Loucy (cell line): ENCODE results near the gene ANAPC2.
A peak's percentile ranks its signal among the peaks of the same experiment; 100 is the strongest.

ENCODE experiments used
- H2AFZ ChIP-seq: fragments of 200-600 bp; sonication (generic); 2 replicates; pipeline ENCODE4 v1.6.0; 2016; ENCODE audit warnings: antibody characterized with exemption, mild to moderate bottlenecking, low read length, moderate library complexity
- H3F3A ChIP-seq: fragments of 200-600 bp; 2 replicates; pipeline ENCODE4 v1.6.0; 2016; ENCODE audit warnings: antibody characterized with exemption, low read depth, mild to moderate bottlenecking
- H3K27me3 ChIP-seq: fragments of 200-600 bp; sonication (generic); 2 replicates; pipeline ENCODE4 v1.6.1; 2014; ENCODE audit warnings: low read length, mild to moderate bottlenecking; ENCODE audit not compliant: insufficient read depth, poor library complexity, severe bottlenecking
- H3K36me3 ChIP-seq: fragments of 200-600 bp; sonication (generic); 2 replicates; pipeline ENCODE4 v1.6.1; 2016; ENCODE audit warnings: low read length; ENCODE audit not compliant: insufficient read depth
- H3K4me1 ChIP-seq: fragments of 200-600 bp; sonication (generic); 2 replicates; pipeline ENCODE4 v1.5.1; 2014; ENCODE audit warnings: low read length, mild to moderate bottlenecking; ENCODE audit not compliant: insufficient read depth, poor library complexity, severe bottlenecking
- H3K4me2 ChIP-seq: fragments of 200-600 bp; sonication (generic); 2 replicates; pipeline ENCODE4 v1.6.0; 2014; ENCODE audit warnings: antibody characterized with exemption, low read length, low read depth, mild to moderate bottlenecking; ENCODE audit not compliant: poor library complexity, severe bottlenecking
- H3K4me3 ChIP-seq: fragments of 200-600 bp; sonication (generic); 2 replicates; pipeline ENCODE4 v1.5.1; 2014; ENCODE audit warnings: low read length, mild to moderate bottlenecking, mixed read lengths; ENCODE audit not compliant: poor library complexity, severe bottlenecking
- H3K79me2 ChIP-seq: fragments of 200-600 bp; sonication (generic); 2 replicates; pipeline ENCODE4 v1.6.1; 2014; ENCODE audit warnings: low read length; ENCODE audit not compliant: insufficient read depth
- H3K9ac ChIP-seq: fragments of 200-600 bp; sonication (generic); 2 replicates; pipeline ENCODE4 v1.6.0; 2014; ENCODE audit warnings: mild to moderate bottlenecking, low read depth, low read length, moderate library complexity; ENCODE audit not compliant: poor library complexity, severe bottlenecking
- H3K9me2 ChIP-seq: fragments of 200-600 bp; sonication (generic); replicated peaks from 2 replicates; pipeline ENCODE4 v1.6.1; 2016; ENCODE audit warnings: low read depth, low read length, mixed read lengths
- H3K9me3 ChIP-seq: fragments of 200-600 bp; sonication (generic); 2 replicates; pipeline ENCODE4 v1.6.1; 2014; ENCODE audit warnings: mild to moderate bottlenecking, antibody characterized with exemption, low read length, low read depth; ENCODE audit not compliant: insufficient read depth
- H4K20me1 ChIP-seq: fragments of 200-600 bp; sonication (generic); 2 replicates; pipeline ENCODE4 v1.6.0; 2014; ENCODE audit warnings: antibody characterized with exemption, low read length, mild to moderate bottlenecking; ENCODE audit not compliant: insufficient read depth, poor library complexity, severe bottlenecking
- EZH2phosphoT487 ChIP-seq: fragments of 200-600 bp; IDR thresholded peaks from 2 replicates; pipeline ENCODE4 v1.6.1; 2018; ENCODE audit warnings: antibody characterized with exemption, mild to moderate bottlenecking, moderate library complexity, borderline replicate concordance
- TF ChIP-seq, protein P1 (sequence below): fragments of 200-600 bp; sonication (generic); conservative IDR thresholded peaks from 2 replicates; pipeline ENCODE4 v1.5.1; 2014; ENCODE audit warnings: mild to moderate bottlenecking, antibody characterized with exemption, low read length

The ANAPC2 gene

GRCh38 chr9:137227853-137228505 lies 39.6 kb upstream of the ANAPC2 start:
- Histone ChIP-seq H3K27me3 (no peaks in the 10 kb centered on the region), H3K9me3 (no peaks in the 10 kb centered on the region), H2AFZ (no peak overlapping the region), H3K9ac (no peak overlapping the region), H3K4me3 (no peak overlapping the region), H4K20me1 (no peaks in the 10 kb centered on the region), H3K79me2 (no peaks in the 10 kb centered on the region), H3K4me2 (no peak overlapping the region), H3F3A (no peaks in the 10 kb centered on the region), H3K4me1 (peaks cover 16% of the 10 kb centered on the region), H3K36me3 (no peaks in the 10 kb centered on the region), H3K9me2 (no peaks in the 10 kb centered on the region)
- TF ChIP-seq, protein P1, sequence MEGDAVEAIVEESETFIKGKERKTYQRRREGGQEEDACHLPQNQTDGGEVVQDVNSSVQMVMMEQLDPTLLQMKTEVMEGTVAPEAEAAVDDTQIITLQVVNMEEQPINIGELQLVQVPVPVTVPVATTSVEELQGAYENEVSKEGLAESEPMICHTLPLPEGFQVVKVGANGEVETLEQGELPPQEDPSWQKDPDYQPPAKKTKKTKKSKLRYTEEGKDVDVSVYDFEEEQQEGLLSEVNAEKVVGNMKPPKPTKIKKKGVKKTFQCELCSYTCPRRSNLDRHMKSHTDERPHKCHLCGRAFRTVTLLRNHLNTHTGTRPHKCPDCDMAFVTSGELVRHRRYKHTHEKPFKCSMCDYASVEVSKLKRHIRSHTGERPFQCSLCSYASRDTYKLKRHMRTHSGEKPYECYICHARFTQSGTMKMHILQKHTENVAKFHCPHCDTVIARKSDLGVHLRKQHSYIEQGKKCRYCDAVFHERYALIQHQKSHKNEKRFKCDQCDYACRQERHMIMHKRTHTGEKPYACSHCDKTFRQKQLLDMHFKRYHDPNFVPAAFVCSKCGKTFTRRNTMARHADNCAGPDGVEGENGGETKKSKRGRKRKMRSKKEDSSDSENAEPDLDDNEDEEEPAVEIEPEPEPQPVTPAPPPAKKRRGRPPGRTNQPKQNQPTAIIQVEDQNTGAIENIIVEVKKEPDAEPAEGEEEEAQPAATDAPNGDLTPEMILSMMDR: no peak
- no peak for TF ChIP-seq EZH2phosphoT487

GRCh38 chr9:137227054-137227852 lies 38.9 kb upstream of the ANAPC2 start, which contains the start of gene RNF224:
RNF224 (plus strand) TSS chr9:137227502; CDS start chr9:137228336, 834 bp downstream.
- Histone ChIP-seq H4K20me1 (no peaks in the 10 kb centered on the region), H3K27me3 (no peaks in the 10 kb centered on the region), H3K4me1 (peaks cover 21% of the 10 kb centered on the region), H3F3A (no peaks in the 10 kb centered on the region), H2AFZ (no peak within 1 kb of the TSS), H3K36me3 (no peaks in the 10 kb centered on the region), H3K79me2 (no peaks in the 10 kb centered on the region), H3K9ac (peak within 1 kb of the TSS; percentile 36), H3K4me3 (no peak within 1 kb of the TSS), H3K9me3 (no peaks in the 10 kb centered on the region), H3K4me2 (no peak within 1 kb of the TSS), H3K9me2 (no peaks in the 10 kb centered on the region)
- TF ChIP-seq, protein P1: peak; percentile 89
- TF ChIP-seq EZH2phosphoT487: no peak

DNA sequence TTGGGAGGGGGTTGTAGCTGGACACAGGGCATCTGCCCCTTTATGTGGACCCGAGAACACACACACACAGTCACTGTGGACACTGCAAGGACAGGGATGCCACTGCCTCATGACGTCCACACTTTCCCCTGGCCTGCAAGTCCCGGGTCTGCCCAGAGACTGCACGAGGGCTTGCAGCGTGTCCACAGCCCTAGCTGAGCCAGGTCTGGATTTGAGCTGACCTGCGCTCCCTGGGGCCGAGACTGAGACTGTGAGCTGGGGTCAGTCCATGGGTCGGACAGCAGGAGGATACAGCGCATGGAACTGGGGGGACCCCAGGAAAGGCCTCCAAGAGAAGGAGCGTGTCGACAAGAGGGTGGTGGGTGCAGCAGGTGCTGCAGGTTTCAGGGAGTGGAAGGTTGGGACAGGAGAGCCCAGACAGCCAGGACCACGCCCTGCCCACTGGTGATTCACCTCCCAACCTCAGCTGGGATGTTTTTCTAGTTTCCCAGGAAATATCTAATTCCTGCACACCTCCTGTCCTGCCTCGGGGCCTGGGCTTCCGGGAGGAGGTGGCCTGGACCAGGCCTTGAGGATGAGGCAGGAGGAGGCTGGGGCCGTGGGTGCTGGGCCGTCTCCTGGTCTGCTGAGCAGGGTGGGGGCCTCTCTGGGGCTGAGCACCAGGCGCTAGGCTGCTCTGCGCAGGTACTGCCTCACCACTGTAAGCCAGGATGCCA lies 38.1 kb upstream of the ANAPC2 start:
- no peak overlapping the region for H2AFZ ChIP-seq
- no peaks in the 10 kb centered on the region for H3K9me2 ChIP-seq
- H3F3A ChIP-seq: no peaks in the 10 kb centered on the region
- H3K9me3 ChIP-seq: no peaks in the 10 kb centered on the region
- H3K27me3 ChIP-seq: no peaks in the 10 kb centered on the region
- no peak overlapping the region for H3K4me3 ChIP-seq
- peak overlapping the region; percentile 36 for H3K9ac ChIP-seq
- no peaks in the 10 kb centered on the region for H3K79me2 ChIP-seq
- H4K20me1 ChIP-seq: no peaks in the 10 kb centered on the region
- TF ChIP-seq, protein P1: no peak
- no peak for TF ChIP-seq EZH2phosphoT487
- no peak overlapping the region for H3K4me2 ChIP-seq
- H3K36me3 ChIP-seq: no peaks in the 10 kb centered on the region
- H3K4me1 ChIP-seq: peaks cover 21% of the 10 kb centered on the region
